OCI-LY7 (cell line): Measurements from ENCODE around the gene GPX3. TPM values are rescaled to one million over a fixed set of nuclear protein-coding genes. Genes with fewer than 3 reads are reported as not detected.

Source experiments
- BruUV-seq: library from RNA; stranded (reverse); fragments of 400-500 nt; replicated peaks from 2 replicates; lab custom pipeline; 2021; lab: Mats Ljungman, UMichigan
- CTCF ChIA-PET: fragments of 300-600 bp; sonication (Branson Sonifier 250); formaldehyde crosslinking; loops from one replicate; lab custom pipeline; 2022; ENCODE audit warnings: antibody characterized with exemption; ENCODE audit not compliant: unreplicated experiment; lab: Charles Lee
- POLR2A ChIA-PET: fragments of 300-600 bp; sonication (Branson Sonifier 250); formaldehyde crosslinking; loops from one replicate; lab custom pipeline; 2022; ENCODE audit warnings: antibody characterized with exemption; lab: Charles Lee
- DNase-seq: peaks from one replicate; pipeline ENCODE4 v3.0.0-alpha.2; 2015; ENCODE audit warnings: low spot score
- H2AFZ ChIP-seq: fragments of 200-600 bp; sonication (generic), shearing (Covaris generic); 2 replicates; pipeline ENCODE4 v1.6.1; 2014; ENCODE audit warnings: mild to moderate bottlenecking, antibody characterized with exemption, low read length, moderate library complexity
- H3K27ac ChIP-seq: fragments of 200-600 bp; sonication (generic); 2 replicates; pipeline ENCODE4 v1.5.1; 2014; ENCODE audit warnings: mixed run types, low read depth, mild to moderate bottlenecking, moderate library complexity, low read length, inconsistent platforms; ENCODE audit not compliant: poor library complexity, severe bottlenecking
- H3K36me3 ChIP-seq: fragments of 200-600 bp; sonication (generic); 2 replicates; pipeline ENCODE4 v1.6.1; 2014; ENCODE audit warnings: mild to moderate bottlenecking, antibody characterized with exemption, low read length, moderate library complexity, mixed read lengths; ENCODE audit not compliant: insufficient read depth
- H3K4me1 ChIP-seq: fragments of 200-600 bp; sonication (generic); 2 replicates; pipeline ENCODE4 v1.5.1; 2014; ENCODE audit warnings: mild to moderate bottlenecking, low read length; ENCODE audit not compliant: insufficient read depth, poor library complexity, severe bottlenecking
- H3K4me2 ChIP-seq: fragments of 200-600 bp; sonication (generic); 2 replicates; pipeline ENCODE4 v1.6.1; 2014; ENCODE audit warnings: mild to moderate bottlenecking, low read length
- H3K4me3 ChIP-seq: fragments of 200-600 bp; sonication (generic); 2 replicates; pipeline ENCODE4 v1.5.1; 2014; ENCODE audit warnings: mild to moderate bottlenecking, low read depth, low read length; ENCODE audit not compliant: poor library complexity, severe bottlenecking
- H3K79me2 ChIP-seq: fragments of 200-600 bp; sonication (generic); 2 replicates; pipeline ENCODE4 v1.6.1; 2016; ENCODE audit warnings: low read depth, mild to moderate bottlenecking, low read length, moderate library complexity, mixed read lengths; ENCODE audit not compliant: insufficient read depth
- H3K9me2 ChIP-seq: fragments of 200-600 bp; sonication (generic); 2 replicates; pipeline ENCODE4 v1.6.1; 2016; ENCODE audit warnings: mild to moderate bottlenecking, low read length, mixed read lengths; ENCODE audit not compliant: insufficient read depth
- H3K9me3 ChIP-seq: fragments of 200-600 bp; sonication (generic); 2 replicates; pipeline ENCODE4 v1.6.1; 2014; ENCODE audit warnings: mild to moderate bottlenecking, mixed run types, low read length, mixed read lengths
- H4K20me1 ChIP-seq: fragments of 200-600 bp; sonication (generic); 2 replicates; pipeline ENCODE4 v1.6.1; 2014; ENCODE audit warnings: mild to moderate bottlenecking, antibody characterized with exemption, low read length, moderate library complexity, mixed read lengths; ENCODE audit not compliant: insufficient read depth
- EZH2phosphoT487 ChIP-seq: fragments of 200-600 bp; sonication (generic); IDR thresholded peaks from 2 replicates; pipeline ENCODE4 v1.6.1; 2018; ENCODE audit warnings: low read depth, borderline replicate concordance, mild to moderate bottlenecking, mixed run types, antibody characterized with exemption, low read length, moderate library complexity, mixed read lengths
- intact Hi-C: fragments of 100-400 bp; cut with micrococcal nuclease; formaldehyde crosslinking; loops from one replicate; pipeline ENCODE4 v1.10.0; 2022; ENCODE audit not compliant: unreplicated experiment
- total RNA-seq, 2 experiments: library from RNA; depleted of rRNA in 1 of 2; stranded (reverse); fragments of >200 nt in 1 of 2; shearing (Covaris generic) in 1 of 2; gene quantifications; 2 replicates each; pipeline ENCODE4 v1.2.3, GENCODE V29; 2014 to 2022
- TF ChIP-seq, protein P1 (sequence below): fragments of 200-600 bp; sonication (generic); conservative IDR thresholded peaks from 2 replicates; pipeline ENCODE4 v1.5.1; 2014; ENCODE audit warnings: mild to moderate bottlenecking, antibody characterized with exemption, low read length, moderate library complexity, mixed read lengths

GPX3 gene
- total RNA-seq, 2 experiments from 2014 or later = not detected

DNA sequence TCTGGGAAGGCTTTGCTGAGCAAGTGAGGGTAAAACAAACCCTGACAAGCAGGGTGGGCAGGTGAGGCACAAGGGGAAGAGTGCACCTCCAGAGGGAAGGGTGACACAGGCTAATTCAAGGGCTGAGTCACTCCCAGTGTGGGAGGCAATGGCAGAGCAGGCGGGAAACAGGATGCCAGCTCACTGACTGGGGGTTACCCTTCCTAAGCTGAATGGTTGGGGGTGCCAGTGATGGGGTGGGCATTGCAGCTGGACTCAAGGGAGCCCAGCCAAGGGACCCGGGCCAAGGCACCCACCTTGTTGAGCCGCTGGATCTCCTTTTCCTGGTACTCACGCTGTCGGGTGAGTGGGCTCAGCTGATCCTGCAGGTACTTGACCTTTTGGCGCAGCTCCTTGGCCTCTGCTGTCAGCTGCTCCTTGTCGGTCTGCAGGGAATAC is 18.4 kb downstream of the GPX3 start:
- H3K9me2 ChIP-seq = no peaks in the 10 kb centered on the region
- H3K9me3 ChIP-seq = no peaks in the 10 kb centered on the region
- no peak for DNase-seq
- no peak overlapping the region for H3K4me2 ChIP-seq
- no peak overlapping the region for H3K27ac ChIP-seq
- H3K36me3 ChIP-seq = peaks cover 88% of the 10 kb centered on the region
- no peaks in the 10 kb centered on the region for H4K20me1 ChIP-seq
- TF ChIP-seq, protein P1, sequence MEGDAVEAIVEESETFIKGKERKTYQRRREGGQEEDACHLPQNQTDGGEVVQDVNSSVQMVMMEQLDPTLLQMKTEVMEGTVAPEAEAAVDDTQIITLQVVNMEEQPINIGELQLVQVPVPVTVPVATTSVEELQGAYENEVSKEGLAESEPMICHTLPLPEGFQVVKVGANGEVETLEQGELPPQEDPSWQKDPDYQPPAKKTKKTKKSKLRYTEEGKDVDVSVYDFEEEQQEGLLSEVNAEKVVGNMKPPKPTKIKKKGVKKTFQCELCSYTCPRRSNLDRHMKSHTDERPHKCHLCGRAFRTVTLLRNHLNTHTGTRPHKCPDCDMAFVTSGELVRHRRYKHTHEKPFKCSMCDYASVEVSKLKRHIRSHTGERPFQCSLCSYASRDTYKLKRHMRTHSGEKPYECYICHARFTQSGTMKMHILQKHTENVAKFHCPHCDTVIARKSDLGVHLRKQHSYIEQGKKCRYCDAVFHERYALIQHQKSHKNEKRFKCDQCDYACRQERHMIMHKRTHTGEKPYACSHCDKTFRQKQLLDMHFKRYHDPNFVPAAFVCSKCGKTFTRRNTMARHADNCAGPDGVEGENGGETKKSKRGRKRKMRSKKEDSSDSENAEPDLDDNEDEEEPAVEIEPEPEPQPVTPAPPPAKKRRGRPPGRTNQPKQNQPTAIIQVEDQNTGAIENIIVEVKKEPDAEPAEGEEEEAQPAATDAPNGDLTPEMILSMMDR = no peak
- TF ChIP-seq EZH2phosphoT487 = no peak
- H2AFZ ChIP-seq = no peak overlapping the region
- H3K4me3 ChIP-seq = no peak overlapping the region
- BruUV-seq = no TSS peak
- no peaks in the 10 kb centered on the region for H3K4me1 ChIP-seq
- ChIA-PET CTCF (no interaction called here), POLR2A (no interaction called here)
- intact Hi-C loops = no loop called here
- no peaks in the 10 kb centered on the region for H3K79me2 ChIP-seq

DNA sequence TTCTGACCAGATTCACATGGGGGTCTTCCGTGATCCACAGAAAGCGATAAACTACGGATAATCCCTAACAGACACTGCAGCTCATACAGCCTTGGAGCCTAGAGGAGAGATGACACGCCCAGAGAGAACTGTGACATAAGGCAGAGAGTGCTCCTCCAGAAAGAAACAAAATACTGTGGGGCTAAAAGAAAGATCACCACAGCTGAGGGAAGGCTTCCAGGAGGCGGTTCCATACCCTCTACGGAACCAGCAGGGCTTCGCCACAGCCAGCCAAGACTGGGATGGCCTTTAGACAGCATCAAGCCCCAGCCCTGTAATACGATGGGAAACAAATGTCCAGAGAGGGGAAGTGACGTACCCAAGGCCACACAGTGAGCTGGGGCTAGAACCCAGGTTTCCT is 19.3 kb downstream of the GPX3 start:
- TF ChIP-seq, protein P1 = no peak
- TF ChIP-seq EZH2phosphoT487 = no peak
- no TSS peak for BruUV-seq
- Histone ChIP-seq H4K20me1 (no peaks in the 10 kb centered on the region), H3K4me1 (no peaks in the 10 kb centered on the region), H3K9me2 (no peaks in the 10 kb centered on the region), H2AFZ (no peak overlapping the region), H3K79me2 (no peaks in the 10 kb centered on the region), H3K27ac (no peak overlapping the region), H3K36me3 (peaks cover 87% of the 10 kb centered on the region), H3K9me3 (no peaks in the 10 kb centered on the region), H3K4me3 (no peak overlapping the region), H3K4me2 (no peak overlapping the region)
- no peak for DNase-seq
- intact Hi-C loops = no loop called here
- ChIA-PET CTCF (interaction anchor here (0.5 to 0.6 kb wide), 2 partner anchors 9 to 15 kb away, joined by 3 read pairs; no protein-coding TSS in a partner anchor), POLR2A (interaction anchor here (1.8 kb wide), 1 partner anchor 8 kb away, joined by 4 read pairs; no protein-coding TSS in a partner anchor)

GRCh38 chr5:151040211-151040747 is 19.9 kb downstream of the GPX3 start:
- Histone ChIP-seq H4K20me1 (no peaks in the 10 kb centered on the region), H3K79me2 (no peaks in the 10 kb centered on the region), H2AFZ (no peak overlapping the region), H3K9me3 (no peaks in the 10 kb centered on the region), H3K4me1 (no peaks in the 10 kb centered on the region), H3K4me3 (no peak overlapping the region), H3K4me2 (no peak overlapping the region), H3K27ac (no peak overlapping the region), H3K9me2 (no peaks in the 10 kb centered on the region), H3K36me3 (peaks cover 87% of the 10 kb centered on the region)
- no TSS peak for BruUV-seq
- intact Hi-C loops = no loop called here
- ChIA-PET POLR2A (interaction anchor here (1.8 kb wide), 1 partner anchor 9 kb away, joined by 4 read pairs; no protein-coding TSS in a partner anchor), CTCF (interaction anchor here (0.6 kb wide), 1 partner anchor 15 kb away, joined by 3 read pairs; no protein-coding TSS in a partner anchor)
- TF ChIP-seq, protein P1 = no peak
- TF ChIP-seq EZH2phosphoT487 = no peak
- no peak for DNase-seq
